ENCODE data around the gene CPSF4L. TPM values are rescaled to one million over a fixed set of nuclear protein-coding genes. Genes with fewer than 3 reads are reported as not detected.

CPSF4L gene
- total RNA-seq, 1 experiment from 2014 or later: not detected

GRCh38 chr17:73297934-73298861 is 36.5 kb upstream of the CPSF4L start:
- Mint-ChIP-seq H3K9me3 (no peaks in the 10 kb centered on the region), H3K36me3 (no peaks in the 10 kb centered on the region), H3K27me3 (ENCODE audit: low read depth) (no peaks in the 10 kb centered on the region), H3K27ac (peak overlapping the region; percentile 47; the same call in 1 of the 2 replicates), H3K4me3 (no peak overlapping the region), H3K4me1 (peaks cover 16% of the 10 kb centered on the region)
- DNase-seq (ENCODE audit: low spot score) (no peak), ATAC-seq (peak; percentile 28; the same call in 1 of the 2 replicates)
- ChIA-PET CTCF (interaction anchor here (1.2 kb wide), 1 partner anchor 72 kb away, joined by 8 read pairs; no protein-coding TSS in a partner anchor), POLR2A (no interaction called here)
- TF ChIP-seq JAZF1 (CRISPR knock-in tag; IDR thresholded peaks at IDR 0.05) (no peak), ZNF263 (CRISPR knock-in tag; IDR thresholded peaks at IDR 0.05; ENCODE audit: low read depth) (peak; percentile 25; the same call in 1 of the 2 replicates)

GRCh38 chr17:73293480-73293911 is 31.8 kb upstream of the CPSF4L start:
- DNase-seq (ENCODE audit: low spot score) (no peak), ATAC-seq (no peak)
- Mint-ChIP-seq H3K27me3 (ENCODE audit: low read depth) (no peaks in the 10 kb centered on the region), H3K9me3 (no peaks in the 10 kb centered on the region), H3K4me3 (no peak overlapping the region), H3K27ac (peak overlapping the region; percentile 20; the same call in 1 of the 2 replicates), H3K36me3 (no peaks in the 10 kb centered on the region), H3K4me1 (peaks cover 20% of the 10 kb centered on the region)
- POLR2A ChIA-PET: no interaction called here
- TF ChIP-seq ZNF263 (CRISPR knock-in tag; IDR thresholded peaks at IDR 0.05; ENCODE audit: low read depth) (no peak), ZNF138 (CRISPR knock-in tag; conservative IDR thresholded peaks at IDR 0.05) (no peak), AR (CRISPR knock-in tag; IDR thresholded peaks at IDR 0.05) (no peak), FOXJ3 (CRISPR knock-in tag; IDR thresholded peaks at IDR 0.05; ENCODE audit: borderline replicate concordance) (no peak), NR3C1 (CRISPR knock-in tag; conservative IDR thresholded peaks at IDR 0.05; ENCODE audit: low read depth) (no peak), ZNF671 (CRISPR knock-in tag; IDR thresholded peaks at IDR 0.05) (no peak), FOXK1 (CRISPR knock-in tag; IDR thresholded peaks at IDR 0.05) (no peak), ESRRA (CRISPR knock-in tag; IDR thresholded peaks at IDR 0.05; ENCODE audit: borderline replicate concordance) (no peak), PRRX2 (CRISPR knock-in tag; IDR thresholded peaks at IDR 0.05) (no peak)
- TF ChIP-seq, protein P1, sequence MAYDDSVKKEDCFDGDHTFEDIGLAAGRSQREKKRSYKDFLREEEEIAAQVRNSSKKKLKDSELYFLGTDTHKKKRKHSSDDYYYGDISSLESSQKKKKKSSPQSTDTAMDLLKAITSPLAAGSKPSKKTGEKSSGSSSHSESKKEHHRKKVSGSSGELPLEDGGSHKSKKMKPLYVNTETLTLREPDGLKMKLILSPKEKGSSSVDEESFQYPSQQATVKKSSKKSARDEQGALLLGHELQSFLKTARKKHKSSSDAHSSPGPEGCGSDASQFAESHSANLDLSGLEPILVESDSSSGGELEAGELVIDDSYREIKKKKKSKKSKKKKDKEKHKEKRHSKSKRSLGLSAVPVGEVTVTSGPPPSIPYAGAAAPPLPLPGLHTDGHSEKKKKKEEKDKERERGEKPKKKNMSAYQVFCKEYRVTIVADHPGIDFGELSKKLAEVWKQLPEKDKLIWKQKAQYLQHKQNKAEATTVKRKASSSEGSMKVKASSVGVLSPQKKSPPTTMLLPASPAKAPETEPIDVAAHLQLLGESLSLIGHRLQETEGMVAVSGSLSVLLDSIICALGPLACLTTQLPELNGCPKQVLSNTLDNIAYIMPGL (CRISPR knock-in tag; IDR thresholded peaks at IDR 0.05): no peak
- TF ChIP-seq, protein P2, sequence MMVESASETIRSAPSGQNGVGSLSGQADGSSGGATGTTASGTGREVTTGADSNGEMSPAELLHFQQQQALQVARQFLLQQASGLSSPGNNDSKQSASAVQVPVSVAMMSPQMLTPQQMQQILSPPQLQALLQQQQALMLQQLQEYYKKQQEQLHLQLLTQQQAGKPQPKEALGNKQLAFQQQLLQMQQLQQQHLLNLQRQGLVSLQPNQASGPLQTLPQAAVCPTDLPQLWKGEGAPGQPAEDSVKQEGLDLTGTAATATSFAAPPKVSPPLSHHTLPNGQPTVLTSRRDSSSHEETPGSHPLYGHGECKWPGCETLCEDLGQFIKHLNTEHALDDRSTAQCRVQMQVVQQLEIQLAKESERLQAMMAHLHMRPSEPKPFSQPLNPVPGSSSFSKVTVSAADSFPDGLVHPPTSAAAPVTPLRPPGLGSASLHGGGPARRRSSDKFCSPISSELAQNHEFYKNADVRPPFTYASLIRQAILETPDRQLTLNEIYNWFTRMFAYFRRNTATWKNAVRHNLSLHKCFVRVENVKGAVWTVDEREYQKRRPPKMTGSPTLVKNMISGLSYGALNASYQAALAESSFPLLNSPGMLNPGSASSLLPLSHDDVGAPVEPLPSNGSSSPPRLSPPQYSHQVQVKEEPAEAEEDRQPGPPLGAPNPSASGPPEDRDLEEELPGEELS (CRISPR knock-in tag; IDR thresholded peaks at IDR 0.05): no peak
- TF ChIP-seq, protein P3, sequence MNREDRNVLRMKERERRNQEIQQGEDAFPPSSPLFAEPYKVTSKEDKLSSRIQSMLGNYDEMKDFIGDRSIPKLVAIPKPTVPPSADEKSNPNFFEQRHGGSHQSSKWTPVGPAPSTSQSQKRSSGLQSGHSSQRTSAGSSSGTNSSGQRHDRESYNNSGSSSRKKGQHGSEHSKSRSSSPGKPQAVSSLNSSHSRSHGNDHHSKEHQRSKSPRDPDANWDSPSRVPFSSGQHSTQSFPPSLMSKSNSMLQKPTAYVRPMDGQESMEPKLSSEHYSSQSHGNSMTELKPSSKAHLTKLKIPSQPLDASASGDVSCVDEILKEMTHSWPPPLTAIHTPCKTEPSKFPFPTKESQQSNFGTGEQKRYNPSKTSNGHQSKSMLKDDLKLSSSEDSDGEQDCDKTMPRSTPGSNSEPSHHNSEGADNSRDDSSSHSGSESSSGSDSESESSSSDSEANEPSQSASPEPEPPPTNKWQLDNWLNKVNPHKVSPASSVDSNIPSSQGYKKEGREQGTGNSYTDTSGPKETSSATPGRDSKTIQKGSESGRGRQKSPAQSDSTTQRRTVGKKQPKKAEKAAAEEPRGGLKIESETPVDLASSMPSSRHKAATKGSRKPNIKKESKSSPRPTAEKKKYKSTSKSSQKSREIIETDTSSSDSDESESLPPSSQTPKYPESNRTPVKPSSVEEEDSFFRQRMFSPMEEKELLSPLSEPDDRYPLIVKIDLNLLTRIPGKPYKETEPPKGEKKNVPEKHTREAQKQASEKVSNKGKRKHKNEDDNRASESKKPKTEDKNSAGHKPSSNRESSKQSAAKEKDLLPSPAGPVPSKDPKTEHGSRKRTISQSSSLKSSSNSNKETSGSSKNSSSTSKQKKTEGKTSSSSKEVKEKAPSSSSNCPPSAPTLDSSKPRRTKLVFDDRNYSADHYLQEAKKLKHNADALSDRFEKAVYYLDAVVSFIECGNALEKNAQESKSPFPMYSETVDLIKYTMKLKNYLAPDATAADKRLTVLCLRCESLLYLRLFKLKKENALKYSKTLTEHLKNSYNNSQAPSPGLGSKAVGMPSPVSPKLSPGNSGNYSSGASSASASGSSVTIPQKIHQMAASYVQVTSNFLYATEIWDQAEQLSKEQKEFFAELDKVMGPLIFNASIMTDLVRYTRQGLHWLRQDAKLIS (CRISPR knock-in tag; IDR thresholded peaks at IDR 0.05; ENCODE audit: borderline replicate concordance): no peak
- CTCF ChIA-PET: interaction anchor here (0.6 to 1.0 kb wide), 2 partner anchors 77 to 724 kb away, joined by 3 read pairs; no protein-coding TSS in a partner anchor

All from WTC11 (cell line).